ENCODE results near the gene ABHD2.
"Not testable (repeated sequence)": the region's sequence is repeated elsewhere in the genome, so short reads cannot be mapped to it uniquely, and the experiment has no call there.

Gene ABHD2

GRCh38 chr15:89117790-89118189 is 29.5 kb downstream of the ABHD2 start:
- no peak for DNase-seq (ENCODE audit: low read depth)
- H3K4me3 ChIP-seq (ENCODE audit: low read length), result no peak overlapping the region
- no peak for TF ChIP-seq CTCF (IDR thresholded peaks at IDR 0.05; ENCODE audit: insufficient read depth, low read depth, low read length, missing control alignments)

- DNase-seq (ENCODE audit: low read depth), result no peak
- TF ChIP-seq CTCF (IDR thresholded peaks at IDR 0.05; ENCODE audit: insufficient read depth, low read depth, low read length, missing control alignments), result no peak
- H3K4me3 ChIP-seq (ENCODE audit: low read length), result no peak overlapping the region
Measured at GRCh38 chr15:89118481-89118989, 30.3 kb downstream of the ABHD2 start.

GRCh38 chr15:89119489-89120478 is 31.5 kb downstream of the ABHD2 start:
- DNase-seq (ENCODE audit: low read depth), result peak; percentile 94
- H3K4me3 ChIP-seq (ENCODE audit: low read length), result no peak overlapping the region
- TF ChIP-seq CTCF (IDR thresholded peaks at IDR 0.05; ENCODE audit: insufficient read depth, low read depth, low read length, missing control alignments), result no peak

- H3K4me3 ChIP-seq (ENCODE audit: low read length); DNase-seq (ENCODE audit: low read depth): not testable (repeated sequence)
Measured at GRCh38 chr15:89120479-89121000, 32.3 kb downstream of the ABHD2 start.

GRCh38 chr15:89121414-89121813 is 33.2 kb downstream of the ABHD2 start:
- no peak for TF ChIP-seq CTCF (IDR thresholded peaks at IDR 0.05; ENCODE audit: insufficient read depth, low read depth, low read length, missing control alignments)
- DNase-seq (ENCODE audit: low read depth), result peak; percentile 94
- no peak overlapping the region for H3K4me3 ChIP-seq (ENCODE audit: low read length)

GRCh38 chr15:89122505-89123180 is 34.4 kb downstream of the ABHD2 start:
- no peak overlapping the region for H3K4me3 ChIP-seq (ENCODE audit: low read length)
- no peak for DNase-seq (ENCODE audit: low read depth)
- TF ChIP-seq CTCF (IDR thresholded peaks at IDR 0.05; ENCODE audit: insufficient read depth, low read depth, low read length, missing control alignments), result no peak

GRCh38 chr15:89123181-89123525 is 34.9 kb downstream of the ABHD2 start:
- TF ChIP-seq CTCF (IDR thresholded peaks at IDR 0.05; ENCODE audit: insufficient read depth, low read depth, low read length, missing control alignments), result no peak
- H3K4me3 ChIP-seq (ENCODE audit: low read length), result no peak overlapping the region
- peak; percentile 91 for DNase-seq (ENCODE audit: low read depth)
